GM12892 (cell line): ENCODE measurements around the gene INPP5K.

Source experiments
- POLR2A ChIP-seq: IDR thresholded peaks from 2 replicates; pipeline ENCODE4 v1.6.1; 2011; ENCODE audit warnings: low read depth, low read length, control low read depth
- POLR2AphosphoS5 ChIP-seq: IDR thresholded peaks from 2 replicates; pipeline ENCODE4 v1.6.1; 2011; ENCODE audit warnings: low read depth, low read length, control low read depth
- TAF1 ChIP-seq: IDR thresholded peaks from 2 replicates; pipeline ENCODE4 v1.6.1; 2011; ENCODE audit warnings: low read depth, mild to moderate bottlenecking, control low read depth, low read length, borderline replicate concordance

GRCh38 chr17:1469231-1469852, 47.1 kb downstream of the INPP5K start:
- TF ChIP-seq POLR2A (no peak), TAF1 (no peak), POLR2AphosphoS5 (no peak)
